GM12878 (cell line): ENCODE data around the gene TMPRSS4. TPM values are rescaled to one million over a fixed set of nuclear protein-coding genes. Genes with fewer than 3 reads are reported as not detected.

Experiments
- ATAC-seq: fragments of 200-7000 bp; cut with Tn5 transposase; 3 replicates; pipeline ENCODE4 v1.9.1; 2020; ENCODE audit warnings: mild to moderate bottlenecking, moderate library complexity
- BruUV-seq: library from RNA; stranded (reverse); fragments of 400-500 nt; replicated peaks from 2 replicates; lab custom pipeline; 2021; lab: Mats Ljungman, UMichigan
- CTCF ChIA-PET: fragments of 300-600 bp; sonication (Branson Sonifier 250); formaldehyde crosslinking; extraction: SDS; loops from one replicate; lab custom pipeline; 2021; ENCODE audit warnings: inconsistent platforms; lab: Yijun Ruan, JAX
- POLR2A ChIA-PET: fragments of 350-600 bp; formaldehyde crosslinking; extraction: SDS; loops from one replicate; lab custom pipeline; 2021; ENCODE audit warnings: inconsistent platforms; lab: Charles Lee
- RAD21 ChIA-PET: fragments of 300-600 bp; sonication (Branson Sonifier 250); formaldehyde crosslinking; loops from one replicate; lab custom pipeline; 2023; ENCODE audit warnings: antibody characterized with exemption; ENCODE audit not compliant: unreplicated experiment; lab: Charles Lee
- SMC1A ChIA-PET: fragments of 300-600 bp; sonication (Branson Sonifier 250); formaldehyde crosslinking; loops from one replicate; lab custom pipeline; 2023; ENCODE audit not compliant: unreplicated experiment, uncharacterized antibody; lab: Charles Lee
- DNase-seq: peaks from one replicate; pipeline ENCODE4 v3.0.0-alpha.2; 2011; ENCODE audit warnings: low read depth, low spot score
- FAIRE-seq: peaks from 3 replicates; lab custom pipeline; 2011; peaks lifted over from hg19 to GRCh38; lab: Jason Lieb, UNC
- H2AFZ ChIP-seq: 2 replicates; pipeline ENCODE4 v1.6.0; 2011; ENCODE audit warnings: low read depth, low read length, control low read depth; ENCODE audit not compliant: control insufficient read depth
- H3K27ac ChIP-seq: 2 replicates; pipeline ENCODE4 v1.5.1; 2011; ENCODE audit warnings: control low read depth; ENCODE audit not compliant: control insufficient read depth, insufficient read depth
- H3K27me3 ChIP-seq, 2 experiments: replicated peaks in 1 of 2; 2 replicates each; pipeline versions ENCODE4 v1.6.0 to v1.6.1; 2011; ENCODE audit warnings: low read length in 1 of 2; ENCODE audit not compliant: control insufficient read depth in 2 of 2, insufficient read depth in 2 of 2
- H3K36me3 ChIP-seq, 2 experiments: 2 replicates each; pipeline ENCODE4 v1.5.1; 2011; ENCODE audit warnings: low read length in 1 of 2; ENCODE audit not compliant: control insufficient read depth in 2 of 2, insufficient read depth in 2 of 2
- H3K4me1 ChIP-seq: 2 replicates; pipeline ENCODE4 v1.6.1; 2011; ENCODE audit warnings: mild to moderate bottlenecking, low read length, moderate library complexity, mixed read lengths; ENCODE audit not compliant: control insufficient read depth, insufficient read depth
- H3K4me2 ChIP-seq: 2 replicates; pipeline ENCODE4 v1.6.0; 2011; ENCODE audit warnings: control low read depth; ENCODE audit not compliant: control insufficient read depth, insufficient read depth
- H3K4me3 ChIP-seq: fragments of 200-600 bp; sonication (generic); 2 replicates; pipeline ENCODE4 v1.5.1; 2016
- H3K79me2 ChIP-seq: 2 replicates; pipeline ENCODE4 v1.6.0; 2011; ENCODE audit warnings: low read length; ENCODE audit not compliant: control insufficient read depth, insufficient read depth
- H3K9ac ChIP-seq: 2 replicates; pipeline ENCODE4 v1.8.0; 2011; ENCODE audit warnings: low read length, control low read depth, mixed read lengths; ENCODE audit not compliant: control insufficient read depth, insufficient read depth
- H3K9me3 ChIP-seq: replicated peaks from 3 replicates; pipeline ENCODE4 v1.5.1; 2011; ENCODE audit warnings: mild to moderate bottlenecking, low read length; ENCODE audit not compliant: control insufficient read depth, insufficient read depth
- H4K20me1 ChIP-seq: 2 replicates; pipeline ENCODE4 v1.6.0; 2011; ENCODE audit not compliant: control insufficient read depth, insufficient read depth
- CBFB ChIP-seq: IDR thresholded peaks from 2 replicates; pipeline ENCODE4 v1.6.1; 2016; ENCODE audit warnings: antibody characterized with exemption, low read depth
- CBX3 ChIP-seq: fragments of 200-600 bp; sonication (generic); IDR thresholded peaks from 2 replicates; pipeline ENCODE4 v1.6.1; 2016; ENCODE audit warnings: low read depth, borderline replicate concordance
- EGR1 ChIP-seq, 2 experiments: IDR thresholded peaks; 1 replicate in 1 of 2; 2 replicates in 1 of 2; pipeline ENCODE4 v1.6.1; 2011 to 2012; ENCODE audit warnings: low read depth in 2 of 2, low read length in 2 of 2, borderline replicate concordance in 1 of 2, mild to moderate bottlenecking in 1 of 2, moderate library complexity in 1 of 2
- EP300 ChIP-seq, 2 experiments: fragments of 150-350 bp in 1 of 2; IDR thresholded peaks; 2 replicates each; pipeline ENCODE4 v1.6.1; 2011 to 2012; ENCODE audit warnings: low read depth in 2 of 2, low read length in 2 of 2, borderline replicate concordance in 1 of 2, improper control_type of control experiment in 1 of 2, inconsistent platforms in 1 of 2; ENCODE audit not compliant: control insufficient read depth in 1 of 2
- GABPA ChIP-seq: IDR thresholded peaks from 2 replicates; pipeline ENCODE4 v1.6.1; 2014; ENCODE audit warnings: antibody characterized with exemption, low read depth, mild to moderate bottlenecking, inconsistent platforms
- GATAD2B ChIP-seq: fragments of 450-650 bp; conservative IDR thresholded peaks from 2 replicates; pipeline ENCODE4 v1.6.1; 2017; ENCODE audit warnings: low read depth, mild to moderate bottlenecking, moderate library complexity
- NFYA ChIP-seq: IDR thresholded peaks from 2 replicates; pipeline ENCODE4 v1.6.1; 2011; ENCODE audit warnings: low read depth, mild to moderate bottlenecking, low read length, improper control_type of control experiment, borderline replicate concordance
- NR2F1 ChIP-seq: fragments of 450-650 bp; conservative IDR thresholded peaks from 2 replicates; pipeline ENCODE4 v1.6.1; 2017; ENCODE audit warnings: mild to moderate bottlenecking
- POU2F2 ChIP-seq: IDR thresholded peaks from 3 replicates; pipeline ENCODE4 v1.6.1; 2011; ENCODE audit warnings: low read depth, mild to moderate bottlenecking, low read length, borderline replicate concordance
- RB1 ChIP-seq: fragments of 450-650 bp; formaldehyde crosslinking; IDR thresholded peaks from 2 replicates; pipeline ENCODE4 v1.6.1; 2017; ENCODE audit warnings: mild to moderate bottlenecking, borderline replicate concordance
- SP1 ChIP-seq: IDR thresholded peaks from one replicate; pipeline ENCODE4 v1.6.1; 2011; ENCODE audit warnings: low read depth, low read length
- SREBF2 ChIP-seq: IDR thresholded peaks from 2 replicates; pipeline ENCODE4 v1.6.1; 2012; ENCODE audit warnings: mild to moderate bottlenecking, low read length
- STAT1 ChIP-seq: fragments of 450-650 bp; conservative IDR thresholded peaks from 2 replicates; pipeline ENCODE4 v1.6.1; 2014; ENCODE audit warnings: antibody characterized with exemption, mild to moderate bottlenecking
- WGBS: methylation state at CpG from one replicate; pipeline ENCODE4 v1.1.6; 2016; ENCODE audit warnings: low lambda C conversion rate; ENCODE audit not compliant: insufficient replicate concordance, insufficient coverage; ENCODE audit errors: missing lambda C conversion rate; 5-methylcytosine and 5-hydroxymethylcytosine counted together
- in situ Hi-C: fragments of 300-500 bp; cut with MboI; formaldehyde crosslinking; loops from 9 replicates; pipeline ENCODE4 v1.14.3; 2018; ENCODE audit warnings: mixed read lengths
- intact Hi-C: fragments of 100-400 bp; cut with micrococcal nuclease; formaldehyde crosslinking; loops from one replicate; pipeline ENCODE4 v1.14.2; 2022; ENCODE audit not compliant: unreplicated experiment
- polyA plus RNA-seq, 11 experiments: library from polyadenylated mRNA; depleted of rRNA in 4 of 11; unstranded in 6 of 11; stranded (reverse) in 5 of 11; fragments of >200 nt; fragmentation: Nextera tagmentation in 4 of 11; fragmentation: Illumina TruSeq in 1 of 11; extraction: Ambion mirVana in 4 of 11; extraction: Trizol in 1 of 11; gene quantifications; 1 replicate in 1 of 11; 2 replicates in 10 of 11; pipeline versions ENCODE4 v1.2.1 to v1.2.3, GENCODE V29; 2011 to 2016; ENCODE audit warnings: inconsistent platforms in 2 of 11, missing spikeins in 2 of 11, low read depth in 1 of 11
- total RNA-seq, 4 experiments: library from RNA; depleted of rRNA in 3 of 4; stranded (reverse); fragments of >200 nt in 3 of 4; fragmentation: Illumina TruSeq in 1 of 4; extraction: Trizol in 1 of 4; gene quantifications; 2 replicates each; pipeline versions ENCODE4 v1.2.1 to v1.2.3, GENCODE V29; 2013 to 2021
- TF ChIP-seq, protein P1 (sequence below): fragments of 450-650 bp; formaldehyde crosslinking; IDR thresholded peaks from 2 replicates; pipeline ENCODE4 v1.4.0; 2022; ENCODE audit warnings: mild to moderate bottlenecking, moderate library complexity

The TMPRSS4 gene
- total and polyA plus RNA-seq, 10 of the 15 experiments (the other 5 are each of a cell fraction or from before 2014, with no cell fraction given) = 0.14 to 0.26 TPM; not detected in 8

DNA sequence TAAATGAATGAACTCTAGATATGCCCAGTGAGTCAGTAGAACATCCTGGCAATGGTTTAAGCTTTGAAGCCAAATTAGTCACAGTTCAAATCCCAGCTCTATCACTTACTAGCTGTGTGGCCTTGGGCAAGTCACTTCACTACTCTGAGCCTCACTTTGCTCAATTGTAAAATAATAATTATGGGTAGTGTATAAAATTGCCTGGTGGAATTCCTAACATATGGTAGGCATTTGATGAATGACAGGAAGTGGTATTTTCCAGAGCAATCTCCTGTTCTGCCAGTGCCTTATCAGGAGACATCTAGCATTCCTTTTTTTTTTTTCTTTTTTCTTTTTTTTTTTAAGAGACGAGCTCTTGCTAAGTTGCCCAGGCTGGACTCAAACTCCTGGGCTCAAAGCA lies 62.7 kb downstream of the TMPRSS4 start:
- H3K9me3 ChIP-seq = no peaks in the 10 kb centered on the region
- FAIRE-seq = no peak
- TF ChIP-seq NFYA = no peak
- TF ChIP-seq EP300 (IDR thresholded peaks at IDR 0.05; ENCODE audit: borderline replicate concordance in 1 of 2, control insufficient read depth in 1 of 2, low read depth in 2 of 2, low read length in 2 of 2) = no peak
- TF ChIP-seq GABPA = no peak
- no peak for TF ChIP-seq SP1
- no peak for DNase-seq
- ChIA-PET SMC1A (interaction anchor here (0.5 to 1.0 kb wide), 2 partner anchors 32 to 48 kb away, joined by 3 read pairs; no protein-coding TSS in a partner anchor), POLR2A (interaction anchor here (0.6 kb wide), 1 partner anchor 147 kb away, joined by 5 read pairs; no protein-coding TSS in a partner anchor), RAD21 (interaction anchor here (0.6 to 1.0 kb wide), 4 partner anchors 14 to 508 kb away, joined by 3 read pairs; no protein-coding TSS in a partner anchor), CTCF (interaction anchor here (0.7 to 2.0 kb wide), 3 partner anchors 32 to 157 kb away, joined by 3 to 10 read pairs (median 3); no protein-coding TSS in a partner anchor)
- H3K27me3 ChIP-seq = peaks cover 6 to 9% of the 10 kb centered on the region in 2 experiments
- no peak overlapping the region for H3K9ac ChIP-seq
- no peaks in the 10 kb centered on the region for H3K4me1 ChIP-seq
- in situ Hi-C loops = no loop called here
- no peak overlapping the region for H3K27ac ChIP-seq
- ATAC-seq = no peak
- intact Hi-C loops = no loop called here
- H3K36me3 ChIP-seq = no peaks in the 10 kb centered on the region
- no peak overlapping the region for H2AFZ ChIP-seq
- H3K4me2 ChIP-seq = no peak overlapping the region
- H3K4me3 ChIP-seq = no peak overlapping the region
- H4K20me1 ChIP-seq = no peaks in the 10 kb centered on the region
- WGBS = no CpG with 5 or more reads among the region's 1 CpG
- no peaks in the 10 kb centered on the region for H3K79me2 ChIP-seq
- BruUV-seq = no TSS peak

DNA sequence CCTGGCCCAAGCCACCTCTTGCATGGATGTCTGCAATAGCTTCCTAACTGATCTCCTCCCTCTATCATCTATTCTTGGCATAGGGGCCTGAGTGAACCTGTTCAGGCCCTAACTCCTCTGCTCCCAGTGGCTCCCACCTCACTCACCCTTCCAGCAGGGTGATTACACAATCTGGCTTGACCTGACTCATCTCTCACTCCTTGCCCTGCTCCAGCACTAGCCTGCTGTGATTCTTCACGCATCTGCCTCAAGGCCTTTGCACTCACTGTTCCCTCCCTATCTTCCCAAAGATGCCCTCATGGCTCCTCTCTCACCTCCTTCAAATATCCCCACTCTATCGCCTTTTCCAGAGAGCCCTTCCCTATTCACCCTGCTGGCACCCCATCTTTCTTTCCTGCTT lies 65.2 kb downstream of the TMPRSS4 start:
- RAD21 ChIA-PET = interaction anchor here (1.4 to 7.7 kb wide), 2 partner anchors 28 to 70 kb away, joined by 3 to 52 read pairs; no protein-coding TSS in a partner anchor
- in situ Hi-C loops = no loop called here
- TF ChIP-seq GATAD2B (no peak), RB1 (no peak), EP300 (IDR thresholded peaks at IDR 0.05; ENCODE audit: borderline replicate concordance in 1 of 2, control insufficient read depth in 1 of 2, low read depth in 2 of 2, low read length in 2 of 2) (no peak), EGR1 (IDR thresholded peaks at IDR 0.05; ENCODE audit: borderline replicate concordance in 1 of 2, low read depth in 2 of 2, low read length in 2 of 2) (no peak), STAT1 (no peak), NR2F1 (no peak), SREBF2 (no peak), CBFB (no peak), POU2F2 (no peak), CBX3 (no peak)
- TF ChIP-seq, protein P1, sequence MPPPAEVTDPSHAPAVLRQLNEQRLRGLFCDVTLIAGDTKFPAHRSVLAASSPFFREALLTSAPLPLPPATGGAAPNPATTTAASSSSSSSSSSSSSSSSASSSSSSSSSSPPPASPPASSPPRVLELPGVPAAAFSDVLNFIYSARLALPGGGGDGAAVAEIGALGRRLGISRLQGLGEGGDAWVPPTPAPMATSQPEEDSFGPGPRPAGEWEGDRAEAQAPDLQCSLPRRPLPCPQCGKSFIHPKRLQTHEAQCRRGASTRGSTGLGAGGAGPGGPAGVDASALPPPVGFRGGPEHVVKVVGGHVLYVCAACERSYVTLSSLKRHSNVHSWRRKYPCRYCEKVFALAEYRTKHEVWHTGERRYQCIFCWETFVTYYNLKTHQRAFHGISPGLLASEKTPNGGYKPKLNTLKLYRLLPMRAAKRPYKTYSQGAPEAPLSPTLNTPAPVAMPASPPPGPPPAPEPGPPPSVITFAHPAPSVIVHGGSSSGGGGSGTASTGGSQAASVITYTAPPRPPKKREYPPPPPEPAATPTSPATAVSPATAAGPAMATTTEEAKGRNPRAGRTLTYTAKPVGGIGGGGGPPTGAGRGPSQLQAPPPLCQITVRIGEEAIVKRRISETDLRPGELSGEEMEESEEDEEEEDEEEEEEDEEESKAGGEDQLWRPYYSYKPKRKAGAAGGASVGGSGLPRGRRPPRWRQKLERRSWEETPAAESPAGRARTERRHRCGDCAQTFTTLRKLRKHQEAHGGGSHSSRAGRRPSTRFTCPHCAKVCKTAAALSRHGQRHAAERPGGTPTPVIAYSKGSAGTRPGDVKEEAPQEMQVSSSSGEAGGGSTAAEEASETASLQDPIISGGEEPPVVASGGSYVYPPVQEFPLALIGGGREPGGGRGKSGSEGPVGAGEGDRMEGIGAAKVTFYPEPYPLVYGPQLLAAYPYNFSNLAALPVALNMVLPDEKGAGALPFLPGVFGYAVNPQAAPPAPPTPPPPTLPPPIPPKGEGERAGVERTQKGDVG (CRISPR knock-in tag) = no peak

More for the DNA sequence above, 65.2 kb downstream of the TMPRSS4 start:
- Histone ChIP-seq H3K27me3 (peaks cover 3 to 12% of the 10 kb centered on the region in 2 experiments; a peak in 2 of 4 replicates), H3K79me2 (no peaks in the 10 kb centered on the region), H4K20me1 (no peaks in the 10 kb centered on the region), H3K36me3 (no peaks in the 10 kb centered on the region), H3K27ac (no peak overlapping the region), H3K9me3 (no peaks in the 10 kb centered on the region), H2AFZ (no peak overlapping the region), H3K4me2 (no peak overlapping the region), H3K9ac (no peak overlapping the region), H3K4me3 (no peak overlapping the region), H3K4me1 (no peaks in the 10 kb centered on the region)
- BruUV-seq = no TSS peak
- WGBS = 0% methylated on average over 2 of the region's 2 CpGs
- ATAC-seq (no peak), DNase-seq (no peak), FAIRE-seq (no peak)
- ChIA-PET CTCF (interaction anchor here (1.2 to 7.7 kb wide), 8 partner anchors 8 to 469 kb away, joined by 3 to 85 read pairs (median 8); no protein-coding TSS in a partner anchor), POLR2A (no interaction called here), SMC1A (interaction anchor here (1.5 to 7.6 kb wide), 2 partner anchors 29 to 217 kb away, joined by 4 to 49 read pairs; no protein-coding TSS in a partner anchor)
- intact Hi-C loops = no loop called here
